HG02840 (cell line): ENCODE data around the gene POLR3A.

ENCODE experiments used
- ATAC-seq: cut with Tn5 transposase; IDR thresholded peaks from one replicate; pipeline ENCODE4 v1.9.1; 2021; ENCODE audit warnings: mild to moderate bottlenecking, moderate library complexity, moderate number of reproducible peaks; ENCODE audit not compliant: unreplicated experiment, low FRiP score

POLR3A gene

GRCh38 chr10:78047314-78047891, 18.1 kb upstream of the POLR3A start:
- no peak for ATAC-seq

- no peak for ATAC-seq
Measured at GRCh38 chr10:78046711-78047269, 17.5 kb upstream of the POLR3A start.

GRCh38 chr10:78045856-78046255, 16.5 kb upstream of the POLR3A start:
- no peak for ATAC-seq

- ATAC-seq: no peak
Measured at GRCh38 chr10:78045237-78045636, 15.9 kb upstream of the POLR3A start.

GRCh38 chr10:78044699-78045098, 15.4 kb upstream of the POLR3A start:
- ATAC-seq: no peak

GRCh38 chr10:78044179-78044578, 14.9 kb upstream of the POLR3A start:
- no peak for ATAC-seq

- ATAC-seq: no peak
Measured at GRCh38 chr10:78042752-78043104, 13.4 kb upstream of the POLR3A start.

- no peak for ATAC-seq
Measured at GRCh38 chr10:78042058-78042751, 12.9 kb upstream of the POLR3A start.

- ATAC-seq: no peak
Measured at GRCh38 chr10:78041170-78042057, 12.1 kb upstream of the POLR3A start.

GRCh38 chr10:78039743-78040142, 10.4 kb upstream of the POLR3A start:
- no peak for ATAC-seq

GRCh38 chr10:78038791-78039547, 9.7 kb upstream of the POLR3A start:
- ATAC-seq: no peak

- no peak for ATAC-seq
Measured at GRCh38 chr10:78038105-78038504, 8.8 kb upstream of the POLR3A start.

- no peak for ATAC-seq
Measured at GRCh38 chr10:78035933-78036583, 6.7 kb upstream of the POLR3A start.

- no peak for ATAC-seq
Measured at GRCh38 chr10:78035437-78035836, 6.1 kb upstream of the POLR3A start.

- ATAC-seq: no peak
Measured at GRCh38 chr10:78035025-78035424, 5.7 kb upstream of the POLR3A start.

GRCh38 chr10:78033637-78034470, 4.5 kb upstream of the POLR3A start, which contains the start of gene RPS24:
TSS of gene RPS24 (plus strand) at chr10:78033863. CDS start at chr10:78033902, 39 bp downstream.
- peak; percentile 86 for ATAC-seq

GRCh38 chr10:78033387-78033636, 4.0 kb upstream of the POLR3A start:
- no peak for ATAC-seq

- peak; percentile 7 for ATAC-seq
Measured at GRCh38 chr10:78028438-78029268, 662 bp downstream of the POLR3A start.
